Measurements from ENCODE around the gene MRPL27. TPM values are rescaled to one million over a fixed set of nuclear protein-coding genes. Genes with fewer than 3 reads are reported as not detected.

MRPL27 gene
- total RNA-seq, 2 experiments from 2014 or later, result 68.8 to 80.2 TPM

DNA sequence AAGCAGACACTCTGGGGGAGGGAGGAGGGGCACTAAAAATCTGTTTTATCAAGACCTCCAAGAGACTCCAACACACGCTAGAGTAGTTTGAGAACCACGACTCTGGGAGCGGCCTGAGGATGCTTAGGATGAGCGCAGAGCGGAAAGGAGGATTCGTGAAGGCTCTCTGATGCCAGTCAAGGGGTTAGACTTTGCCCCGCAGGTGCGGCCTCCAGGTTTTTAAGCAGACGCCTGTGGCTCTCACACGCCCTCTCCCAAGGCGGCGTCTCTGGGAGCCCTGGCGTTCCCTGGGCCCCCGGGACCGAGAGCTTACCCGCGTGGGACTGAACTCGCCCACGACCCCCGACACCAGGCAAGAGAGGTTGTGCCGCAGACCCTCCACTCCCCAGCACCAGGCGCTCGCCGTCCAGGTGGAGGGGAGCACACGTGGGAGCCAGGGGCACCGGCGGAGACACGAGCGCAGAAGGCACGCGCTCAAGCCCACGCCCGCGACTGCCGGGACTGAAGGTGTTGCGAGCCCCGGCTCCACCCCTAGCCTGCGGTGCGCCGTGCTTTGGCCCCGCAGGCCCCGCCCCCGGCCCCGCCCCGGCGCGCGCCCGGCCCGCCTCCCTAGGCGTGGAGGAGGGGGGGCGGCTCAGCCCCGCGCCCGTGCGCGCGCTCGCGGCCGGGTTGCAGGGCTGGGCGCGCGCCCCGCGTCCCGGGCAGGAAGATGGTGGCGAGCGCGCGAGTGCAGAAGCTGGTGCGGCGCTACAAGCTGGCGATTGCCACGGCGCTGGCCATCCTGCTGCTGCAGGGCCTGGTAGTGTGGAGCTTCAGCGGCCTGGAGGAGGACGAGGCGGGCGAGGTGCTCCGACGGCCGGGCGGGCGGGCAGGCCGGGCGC, 27.3 kb downstream of the MRPL27 start, which contains the start of gene XYLT2:
Gene XYLT2, plus strand, starts transcription at position 695 of the 881 bp plus-strand sequence. Its CDS starts 15 bp downstream, at position 710.
- ChIA-PET CTCF (ENCODE audit: unreplicated experiment) (no interaction called here), POLR2A (interaction anchor here (1.3 kb wide), 1 partner anchor 16 kb away, joined by 4 read pairs; no protein-coding TSS in a partner anchor)
- TF ChIP-seq, protein P1, sequence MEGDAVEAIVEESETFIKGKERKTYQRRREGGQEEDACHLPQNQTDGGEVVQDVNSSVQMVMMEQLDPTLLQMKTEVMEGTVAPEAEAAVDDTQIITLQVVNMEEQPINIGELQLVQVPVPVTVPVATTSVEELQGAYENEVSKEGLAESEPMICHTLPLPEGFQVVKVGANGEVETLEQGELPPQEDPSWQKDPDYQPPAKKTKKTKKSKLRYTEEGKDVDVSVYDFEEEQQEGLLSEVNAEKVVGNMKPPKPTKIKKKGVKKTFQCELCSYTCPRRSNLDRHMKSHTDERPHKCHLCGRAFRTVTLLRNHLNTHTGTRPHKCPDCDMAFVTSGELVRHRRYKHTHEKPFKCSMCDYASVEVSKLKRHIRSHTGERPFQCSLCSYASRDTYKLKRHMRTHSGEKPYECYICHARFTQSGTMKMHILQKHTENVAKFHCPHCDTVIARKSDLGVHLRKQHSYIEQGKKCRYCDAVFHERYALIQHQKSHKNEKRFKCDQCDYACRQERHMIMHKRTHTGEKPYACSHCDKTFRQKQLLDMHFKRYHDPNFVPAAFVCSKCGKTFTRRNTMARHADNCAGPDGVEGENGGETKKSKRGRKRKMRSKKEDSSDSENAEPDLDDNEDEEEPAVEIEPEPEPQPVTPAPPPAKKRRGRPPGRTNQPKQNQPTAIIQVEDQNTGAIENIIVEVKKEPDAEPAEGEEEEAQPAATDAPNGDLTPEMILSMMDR (conservative IDR thresholded peaks at IDR 0.05; ENCODE audit: low read length), result no peak
- no peak for TF ChIP-seq EZH2phosphoT487 (IDR thresholded peaks at IDR 0.05; ENCODE audit: borderline replicate concordance, low read depth, low read length)
- intact Hi-C loops (cut with micrococcal nuclease; ENCODE audit: unreplicated experiment), result loop anchor here (5.0 kb wide), 1 partner anchor 132 kb away; the partner anchor contains the start of gene RSAD1
- Histone ChIP-seq H4K20me1 (ENCODE audit: insufficient read depth, low read length) (no peaks in the 10 kb centered on the region), H3K9me3 (ENCODE audit: low read length) (no peaks in the 10 kb centered on the region), H3K27ac (ENCODE audit: low read depth, low read length, poor library complexity, severe bottlenecking) (no peak within 1 kb of the TSS), H3K4me3 (ENCODE audit: low read depth, low read length, poor library complexity, severe bottlenecking) (peak within 1 kb of the TSS; percentile 82), H3K4me2 (ENCODE audit: low read length) (peak within 1 kb of the TSS; percentile 98), H3K9me2 (ENCODE audit: insufficient read depth, low read length) (no peaks in the 10 kb centered on the region), H2AFZ (ENCODE audit: low read length) (peak within 1 kb of the TSS; percentile 72), H3K36me3 (ENCODE audit: insufficient read depth, low read length) (no peaks in the 10 kb centered on the region), H3K4me1 (ENCODE audit: insufficient read depth, low read length, poor library complexity, severe bottlenecking) (peaks cover 16% of the 10 kb centered on the region), H3K79me2 (ENCODE audit: insufficient read depth, low read depth, low read length) (no peaks in the 10 kb centered on the region; the same call in 1 of the 2 replicates)
- DNase-seq (ENCODE audit: low spot score), result peak; percentile 94
- BruUV-seq (replicated peaks), result no TSS peak

DNA sequence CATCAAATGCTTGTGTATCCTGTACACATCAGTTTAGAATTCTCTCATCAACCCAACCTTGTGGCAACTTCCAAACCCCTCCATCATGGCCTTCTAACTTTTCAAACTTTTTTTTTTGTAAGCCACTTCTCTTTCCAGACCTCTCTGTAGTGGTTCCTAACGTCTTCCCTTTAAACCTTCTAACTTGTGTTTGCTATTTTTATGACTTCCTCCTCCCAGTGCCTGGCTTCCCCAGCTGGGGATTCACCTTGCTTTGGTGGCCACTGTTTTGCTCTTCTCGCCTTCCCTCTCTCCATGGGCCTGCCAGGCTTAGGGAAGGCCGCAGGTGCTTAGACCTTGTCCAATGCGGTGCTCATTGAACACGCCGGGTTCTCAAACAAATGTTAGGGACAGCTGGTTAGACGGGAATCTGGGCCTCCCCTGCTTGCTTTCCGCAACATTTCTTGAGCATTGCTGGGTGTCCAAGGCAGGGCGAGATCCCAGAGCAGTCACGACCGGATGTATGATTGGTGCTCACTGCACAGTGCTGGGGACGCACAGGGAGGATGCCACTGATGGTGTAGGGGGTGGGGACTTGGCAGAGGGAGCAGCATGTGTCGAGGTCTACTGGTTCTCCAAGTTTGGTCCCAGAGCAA, 28.1 kb downstream of the MRPL27 start:
- Histone ChIP-seq H3K4me3 (ENCODE audit: low read depth, low read length, poor library complexity, severe bottlenecking) (peak overlapping the region; percentile 66), H3K4me2 (ENCODE audit: low read length) (peak overlapping the region; percentile 72), H3K27ac (ENCODE audit: low read depth, low read length, poor library complexity, severe bottlenecking) (no peak overlapping the region), H3K36me3 (ENCODE audit: insufficient read depth, low read length) (no peaks in the 10 kb centered on the region), H3K79me2 (ENCODE audit: insufficient read depth, low read depth, low read length) (no peaks in the 10 kb centered on the region; the same call in 1 of the 2 replicates), H3K4me1 (ENCODE audit: insufficient read depth, low read length, poor library complexity, severe bottlenecking) (peaks cover 16% of the 10 kb centered on the region), H4K20me1 (ENCODE audit: insufficient read depth, low read length) (no peaks in the 10 kb centered on the region), H3K9me2 (ENCODE audit: insufficient read depth, low read length) (no peaks in the 10 kb centered on the region), H3K9me3 (ENCODE audit: low read length) (no peaks in the 10 kb centered on the region), H2AFZ (ENCODE audit: low read length) (peak overlapping the region; percentile 72; the same call in 1 of the 2 replicates)
- intact Hi-C loops (cut with micrococcal nuclease; ENCODE audit: unreplicated experiment), result loop anchor here (5.0 kb wide), 1 partner anchor 132 kb away; the partner anchor contains the start of gene RSAD1
- TF ChIP-seq, protein P1 (conservative IDR thresholded peaks at IDR 0.05; ENCODE audit: low read length), result no peak
- no peak for TF ChIP-seq EZH2phosphoT487 (IDR thresholded peaks at IDR 0.05; ENCODE audit: borderline replicate concordance, low read depth, low read length)
- DNase-seq (ENCODE audit: low spot score), result no peak
- no TSS peak for BruUV-seq (replicated peaks)
- ChIA-PET POLR2A (no interaction called here), CTCF (ENCODE audit: unreplicated experiment) (no interaction called here)

All from OCI-LY7 (cell line).